PC-9 (cell line): Measurements from ENCODE around the gene HIPK4. TPM values are rescaled to one million over a fixed set of nuclear protein-coding genes. Genes with fewer than 3 reads are reported as not detected.

Source experiments
- BruUV-seq: library from RNA; stranded (reverse); fragments of 400-500 nt; replicated peaks from 2 replicates; lab custom pipeline; 2021; lab: Mats Ljungman, UMichigan
- CTCF ChIA-PET: fragments of 300-600 bp; sonication (Branson Sonifier 250); formaldehyde crosslinking; loops from one replicate; lab custom pipeline; 2022; ENCODE audit warnings: antibody characterized with exemption; lab: Charles Lee
- POLR2A ChIA-PET: fragments of 300-600 bp; sonication (Branson Sonifier 250); formaldehyde crosslinking; loops from one replicate; lab custom pipeline; 2022; ENCODE audit warnings: antibody characterized with exemption; ENCODE audit not compliant: unreplicated experiment; lab: Charles Lee
- DNase-seq, 2 experiments: peaks; one replicate each; pipeline versions ENCODE4 v3.0.0 to v3.0.0-alpha.2; 2015 to 2022; ENCODE audit warnings: mixed read lengths in 1 of 2
- H2AFZ ChIP-seq: fragments of 200-600 bp; sonication (generic); 2 replicates; pipeline ENCODE4 v1.8.1; 2017; ENCODE audit warnings: antibody characterized with exemption
- H3F3A ChIP-seq: fragments of 200-600 bp; sonication (generic); 2 replicates; pipeline ENCODE4 v1.8.1; 2017; ENCODE audit warnings: antibody characterized with exemption, mild to moderate bottlenecking, low read depth; ENCODE audit not compliant: insufficient read depth
- H3K27ac ChIP-seq: fragments of 200-600 bp; sonication (generic); 2 replicates; pipeline ENCODE4 v1.6.1; 2016; ENCODE audit warnings: mixed run types
- H3K27me3 ChIP-seq: fragments of 200-600 bp; sonication (generic); 2 replicates; pipeline ENCODE4 v1.6.1; 2016; ENCODE audit warnings: low read depth, mixed run types; ENCODE audit not compliant: insufficient read depth
- H3K36me3 ChIP-seq: fragments of 200-600 bp; sonication (generic); 2 replicates; pipeline ENCODE4 v1.6.1; 2016; ENCODE audit warnings: low read depth, mixed run types
- H3K4me1 ChIP-seq: fragments of 200-600 bp; sonication (generic); replicated peaks from 2 replicates; pipeline ENCODE4 v1.6.1; 2016; ENCODE audit warnings: mixed run types; ENCODE audit not compliant: insufficient read depth
- H3K4me2 ChIP-seq: fragments of 200-600 bp; sonication (generic); 2 replicates; pipeline ENCODE4 v1.6.1; 2017; ENCODE audit warnings: mixed run types
- H3K4me3 ChIP-seq: fragments of 200-600 bp; sonication (generic); 2 replicates; pipeline ENCODE4 v1.6.1; 2016; ENCODE audit warnings: mixed run types
- H3K79me2 ChIP-seq: fragments of 200-600 bp; sonication (generic); 2 replicates; pipeline ENCODE4 v1.6.1; 2017; ENCODE audit warnings: low read depth, mixed run types
- H3K9me2 ChIP-seq: fragments of 200-600 bp; sonication (generic); 2 replicates; pipeline ENCODE4 v1.8.1; 2017; ENCODE audit warnings: mild to moderate bottlenecking; ENCODE audit not compliant: insufficient read depth
- H3K9me3 ChIP-seq: fragments of 200-600 bp; sonication (generic); 2 replicates; pipeline ENCODE4 v1.8.1; 2016; ENCODE audit warnings: low read depth; ENCODE audit not compliant: insufficient read depth
- H4K20me1 ChIP-seq: fragments of 200-600 bp; sonication (generic); 2 replicates; pipeline ENCODE4 v1.8.1; 2017; ENCODE audit not compliant: insufficient read depth
- EZH2 ChIP-seq: fragments of 200-600 bp; sonication (generic); IDR thresholded peaks from 2 replicates; pipeline ENCODE4 v1.8.0; 2017; ENCODE audit warnings: antibody characterized with exemption, low read depth
- intact Hi-C: fragments of 100-400 bp; cut with micrococcal nuclease; formaldehyde crosslinking; loops from one replicate; pipeline ENCODE4 v1.10.0; 2022; ENCODE audit not compliant: unreplicated experiment
- total RNA-seq: library from RNA; stranded (reverse); gene quantifications from 2 replicates; pipeline ENCODE4 v1.2.3, GENCODE V29; 2021
- TF ChIP-seq, protein P1 (sequence below): fragments of 200-600 bp; sonication (generic); conservative IDR thresholded peaks from 2 replicates; pipeline ENCODE4 v1.6.1; 2017; ENCODE audit warnings: mixed run types, antibody characterized with exemption, mild to moderate bottlenecking, moderate library complexity

HIPK4 gene
- total RNA-seq, 1 experiment from 2014 or later, result 0.37 TPM

DNA sequence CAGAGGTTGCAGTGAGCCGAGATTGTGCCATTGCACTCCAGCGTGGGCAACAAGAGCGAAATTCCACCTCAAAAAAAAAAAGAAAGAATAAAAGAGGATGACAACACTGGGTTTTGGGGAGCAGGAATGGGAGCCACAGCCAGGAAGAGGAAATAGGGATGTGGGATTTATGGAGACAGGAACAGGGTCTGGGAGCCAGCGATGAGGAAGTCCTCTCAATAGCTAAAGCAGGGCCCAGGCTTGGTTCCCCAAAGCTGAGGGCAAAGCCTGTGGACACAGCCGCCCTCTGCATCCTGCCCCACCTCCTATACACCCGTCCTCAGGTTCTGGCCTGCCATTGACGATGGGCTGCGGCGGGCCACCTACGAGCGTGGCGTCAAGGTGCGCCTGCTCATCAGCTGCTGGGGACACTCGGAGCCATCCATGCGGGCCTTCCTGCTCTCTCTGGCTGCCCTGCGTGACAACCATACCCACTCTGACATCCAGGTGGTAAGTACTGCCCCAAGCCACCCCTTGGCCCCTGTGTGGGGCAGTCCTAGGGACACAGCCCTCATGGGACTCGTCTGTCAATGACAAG is 13.6 kb downstream of the HIPK4 start:
- Histone ChIP-seq H2AFZ (no peak overlapping the region), H3K79me2 (no peaks in the 10 kb centered on the region), H3K9me3 (no peaks in the 10 kb centered on the region), H3K36me3 (no peaks in the 10 kb centered on the region), H4K20me1 (no peaks in the 10 kb centered on the region), H3K4me3 (no peak overlapping the region), H3K9me2 (no peaks in the 10 kb centered on the region), H3K27me3 (no peaks in the 10 kb centered on the region), H3K27ac (no peak overlapping the region), H3K4me1 (no peaks in the 10 kb centered on the region), H3K4me2 (no peak overlapping the region), H3F3A (no peaks in the 10 kb centered on the region)
- BruUV-seq, result no TSS peak
- intact Hi-C loops, result no loop called here
- POLR2A ChIA-PET, result no interaction called here
- no peak for DNase-seq
- no peak for TF ChIP-seq EZH2
- TF ChIP-seq, protein P1, sequence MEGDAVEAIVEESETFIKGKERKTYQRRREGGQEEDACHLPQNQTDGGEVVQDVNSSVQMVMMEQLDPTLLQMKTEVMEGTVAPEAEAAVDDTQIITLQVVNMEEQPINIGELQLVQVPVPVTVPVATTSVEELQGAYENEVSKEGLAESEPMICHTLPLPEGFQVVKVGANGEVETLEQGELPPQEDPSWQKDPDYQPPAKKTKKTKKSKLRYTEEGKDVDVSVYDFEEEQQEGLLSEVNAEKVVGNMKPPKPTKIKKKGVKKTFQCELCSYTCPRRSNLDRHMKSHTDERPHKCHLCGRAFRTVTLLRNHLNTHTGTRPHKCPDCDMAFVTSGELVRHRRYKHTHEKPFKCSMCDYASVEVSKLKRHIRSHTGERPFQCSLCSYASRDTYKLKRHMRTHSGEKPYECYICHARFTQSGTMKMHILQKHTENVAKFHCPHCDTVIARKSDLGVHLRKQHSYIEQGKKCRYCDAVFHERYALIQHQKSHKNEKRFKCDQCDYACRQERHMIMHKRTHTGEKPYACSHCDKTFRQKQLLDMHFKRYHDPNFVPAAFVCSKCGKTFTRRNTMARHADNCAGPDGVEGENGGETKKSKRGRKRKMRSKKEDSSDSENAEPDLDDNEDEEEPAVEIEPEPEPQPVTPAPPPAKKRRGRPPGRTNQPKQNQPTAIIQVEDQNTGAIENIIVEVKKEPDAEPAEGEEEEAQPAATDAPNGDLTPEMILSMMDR, result no peak
- CTCF ChIA-PET, result interaction anchor here (0.6 kb wide), 1 partner anchor 17 kb away, joined by 3 read pairs; no protein-coding TSS in a partner anchor

DNA sequence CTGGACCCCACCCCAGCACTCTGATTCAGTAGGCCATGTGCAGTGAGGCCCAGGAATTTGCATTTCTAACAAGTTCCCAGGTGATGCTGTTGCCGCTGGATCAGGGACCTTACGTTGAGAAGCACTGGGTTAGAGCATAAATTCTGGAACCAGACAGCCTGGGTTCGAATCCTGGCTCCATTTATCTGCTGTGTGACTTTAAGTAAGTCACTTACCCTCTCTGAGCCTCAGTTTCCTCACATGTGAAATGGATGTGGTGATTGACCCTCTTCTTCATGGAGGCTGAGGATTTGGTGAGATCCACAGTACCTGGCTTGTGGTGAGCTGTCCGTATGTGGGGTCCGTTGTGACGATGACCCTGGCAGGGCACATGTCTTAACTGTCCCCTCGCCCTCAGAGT is 15.9 kb downstream of the HIPK4 start:
- Histone ChIP-seq H3K4me1 (no peaks in the 10 kb centered on the region), H2AFZ (no peak overlapping the region), H3F3A (no peaks in the 10 kb centered on the region), H3K4me3 (no peak overlapping the region), H4K20me1 (no peaks in the 10 kb centered on the region), H3K9me2 (no peaks in the 10 kb centered on the region), H3K4me2 (no peak overlapping the region), H3K27me3 (no peaks in the 10 kb centered on the region), H3K79me2 (no peaks in the 10 kb centered on the region), H3K36me3 (no peaks in the 10 kb centered on the region), H3K27ac (no peak overlapping the region), H3K9me3 (no peaks in the 10 kb centered on the region)
- BruUV-seq, result no TSS peak
- intact Hi-C loops, result no loop called here
- CTCF ChIA-PET, result no interaction called here
- POLR2A ChIA-PET, result interaction anchor here (0.6 kb wide), 1 partner anchor 1195 kb away, joined by 5 read pairs; no protein-coding TSS in a partner anchor
- no peak for DNase-seq
- TF ChIP-seq, protein P1, result no peak
- TF ChIP-seq EZH2, result no peak

DNA sequence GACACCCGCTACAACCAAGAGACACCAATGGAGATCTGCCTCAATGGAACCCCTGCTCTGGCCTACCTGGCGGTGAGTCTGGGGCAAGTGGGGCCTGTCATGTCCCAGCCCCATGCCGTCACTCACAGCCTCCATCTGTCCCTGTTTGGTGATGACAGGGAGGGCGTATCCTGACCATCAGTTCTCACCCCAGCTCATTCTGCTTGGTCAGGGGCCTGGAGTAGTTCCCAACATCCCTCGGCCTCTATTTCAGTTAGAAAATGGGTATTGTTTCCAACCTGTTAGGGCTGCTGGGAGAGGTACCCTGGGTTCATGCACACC is 18.2 kb downstream of the HIPK4 start:
- Histone ChIP-seq H3K4me3 (no peak overlapping the region), H3K27me3 (no peaks in the 10 kb centered on the region), H3K36me3 (no peaks in the 10 kb centered on the region), H3K4me1 (no peaks in the 10 kb centered on the region), H3K4me2 (no peak overlapping the region), H4K20me1 (no peaks in the 10 kb centered on the region), H3K79me2 (no peaks in the 10 kb centered on the region), H3K9me3 (no peaks in the 10 kb centered on the region), H3K27ac (no peak overlapping the region), H2AFZ (no peak overlapping the region), H3K9me2 (no peaks in the 10 kb centered on the region), H3F3A (no peaks in the 10 kb centered on the region)
- CTCF ChIA-PET, result interaction anchor here (0.7 kb wide), 1 partner anchor 49 kb away, joined by 3 read pairs; no protein-coding TSS in a partner anchor
- no TSS peak for BruUV-seq
- no peak for TF ChIP-seq EZH2
- TF ChIP-seq, protein P1, result no peak
- no peak for DNase-seq
- intact Hi-C loops, result no loop called here
- POLR2A ChIA-PET, result no interaction called here
